Measurements from ENCODE around the gene IGFBP3.
"Not testable (repeated sequence)": the region's sequence is repeated elsewhere in the genome, so short reads cannot be mapped to it uniquely, and the experiment has no call there.

The IGFBP3 gene, protein sequence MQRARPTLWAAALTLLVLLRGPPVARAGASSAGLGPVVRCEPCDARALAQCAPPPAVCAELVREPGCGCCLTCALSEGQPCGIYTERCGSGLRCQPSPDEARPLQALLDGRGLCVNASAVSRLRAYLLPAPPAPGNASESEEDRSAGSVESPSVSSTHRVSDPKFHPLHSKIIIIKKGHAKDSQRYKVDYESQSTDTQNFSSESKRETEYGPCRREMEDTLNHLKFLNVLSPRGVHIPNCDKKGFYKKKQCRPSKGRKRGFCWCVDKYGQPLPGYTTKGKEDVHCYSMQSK

DNA sequence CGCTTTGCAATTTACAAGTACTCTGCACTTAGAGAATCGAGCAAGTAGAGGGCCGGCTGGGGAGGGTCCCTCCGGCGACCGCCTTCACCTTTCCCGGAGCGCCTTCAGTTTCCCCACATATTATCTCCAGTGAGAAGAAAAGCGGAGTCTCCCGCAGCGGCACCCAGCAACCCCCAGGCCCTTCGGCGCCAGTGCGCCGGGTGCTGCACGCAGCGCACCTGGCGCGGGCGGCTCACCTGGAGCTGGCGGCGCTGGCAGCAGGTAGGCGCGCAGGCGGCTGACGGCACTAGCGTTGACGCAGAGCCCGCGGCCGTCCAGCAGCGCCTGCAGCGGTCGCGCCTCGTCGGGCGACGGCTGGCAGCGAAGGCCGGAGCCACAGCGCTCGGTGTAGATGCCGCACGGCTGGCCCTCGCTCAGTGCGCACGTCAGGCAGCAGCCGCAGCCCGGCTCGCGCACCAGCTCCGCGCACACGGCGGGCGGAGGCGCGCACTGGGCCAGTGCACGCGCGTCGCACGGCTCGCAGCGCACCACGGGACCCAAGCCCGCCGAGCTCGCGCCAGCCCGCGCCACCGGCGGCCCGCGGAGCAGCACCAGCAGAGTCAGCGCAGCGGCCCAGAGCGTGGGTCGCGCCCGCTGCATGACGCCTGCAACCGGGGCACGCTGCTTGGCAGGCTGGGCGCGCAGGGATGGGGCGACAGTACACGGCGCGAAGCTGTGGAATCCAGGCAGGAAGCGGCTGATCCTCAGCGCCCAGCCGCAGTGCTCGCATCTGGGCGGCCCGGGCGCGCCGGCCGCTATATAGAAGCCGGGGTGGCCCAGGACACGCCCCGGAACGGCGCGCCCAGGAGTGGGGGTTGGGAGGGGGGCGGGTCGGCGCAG is at the start of gene IGFBP3:
TSS of gene IGFBP3 (minus strand) at position 771 of the 879 bp plus-strand sequence. CDS start at position 639, 132 bp downstream.
- peak; percentile 16 for DNase-seq (ENCODE audit: low spot score)

DNA sequence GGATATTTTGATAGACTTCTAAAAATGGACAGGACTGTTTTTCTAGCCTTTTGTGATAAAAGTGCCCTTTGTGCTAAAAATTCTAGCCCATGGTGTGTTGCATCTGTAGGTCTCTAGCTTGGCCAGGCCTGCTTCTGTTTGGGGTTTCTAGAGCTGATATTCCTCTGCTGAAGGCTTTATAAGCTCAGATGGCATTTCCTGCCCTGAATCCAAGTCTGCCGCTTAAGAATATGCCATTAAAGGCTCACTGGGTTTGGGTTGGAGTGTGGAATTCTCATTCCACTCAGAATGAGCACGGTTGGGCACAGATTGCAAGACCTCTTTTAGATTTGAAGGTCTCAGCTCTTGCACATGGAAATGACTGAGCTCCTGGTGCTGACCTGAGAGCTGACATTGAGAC is 49.4 kb upstream of the IGFBP3 start:
- DNase-seq (ENCODE audit: low spot score): no peak

DNA sequence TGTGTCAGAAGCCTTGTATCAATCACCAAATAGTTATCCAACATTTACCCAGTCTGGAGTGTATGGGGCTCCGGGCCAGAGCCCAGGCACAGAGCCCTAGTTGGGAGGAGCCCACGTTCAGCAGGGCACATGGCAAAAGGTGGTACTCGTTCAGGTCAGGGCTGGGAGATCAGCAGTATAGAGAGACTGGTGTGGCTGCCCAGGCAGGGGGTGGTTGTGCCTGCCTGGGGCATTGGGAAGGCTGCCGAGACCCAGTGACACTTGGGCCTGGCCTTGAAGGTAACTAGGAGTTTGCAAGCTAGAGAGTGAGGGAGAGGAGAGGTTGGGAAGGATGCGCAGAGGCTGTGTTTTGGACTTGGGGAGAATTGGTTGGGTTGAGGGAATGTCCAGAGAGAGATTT is 48.9 kb upstream of the IGFBP3 start:
- no peak for DNase-seq (ENCODE audit: low spot score)

DNA sequence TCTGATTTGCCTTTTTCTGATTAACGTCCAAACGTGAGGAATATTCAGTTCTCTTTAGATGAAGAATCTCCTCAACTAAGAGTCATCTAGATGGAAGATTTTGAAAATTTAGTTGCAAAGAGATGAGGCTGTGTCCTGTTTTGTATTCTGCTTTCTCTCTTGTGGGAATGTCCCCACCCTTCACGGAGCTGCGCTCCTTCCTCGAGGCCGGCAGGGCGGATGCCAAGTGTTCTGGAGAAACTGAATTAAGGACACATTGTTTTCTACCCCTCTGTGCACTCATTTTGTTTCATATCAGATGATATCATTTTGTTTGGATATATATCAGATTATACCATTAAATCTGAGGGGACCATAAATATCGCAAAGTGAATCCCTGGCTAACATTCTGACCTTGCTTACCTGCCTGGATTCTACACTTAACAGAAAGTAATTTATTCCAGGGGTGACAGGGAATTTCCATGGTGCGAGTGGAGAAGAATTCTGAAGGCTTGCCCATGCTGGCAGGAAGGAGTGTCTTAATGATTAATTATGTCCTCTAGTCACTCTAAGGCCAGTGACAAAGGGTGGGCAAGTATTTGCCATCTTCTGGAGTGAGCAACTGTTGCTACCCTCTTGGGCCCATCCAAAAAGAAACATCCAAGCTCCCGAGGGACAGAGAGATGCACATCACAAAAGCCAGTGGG is 47.9 kb upstream of the IGFBP3 start:
- DNase-seq (ENCODE audit: low spot score): no peak

DNA sequence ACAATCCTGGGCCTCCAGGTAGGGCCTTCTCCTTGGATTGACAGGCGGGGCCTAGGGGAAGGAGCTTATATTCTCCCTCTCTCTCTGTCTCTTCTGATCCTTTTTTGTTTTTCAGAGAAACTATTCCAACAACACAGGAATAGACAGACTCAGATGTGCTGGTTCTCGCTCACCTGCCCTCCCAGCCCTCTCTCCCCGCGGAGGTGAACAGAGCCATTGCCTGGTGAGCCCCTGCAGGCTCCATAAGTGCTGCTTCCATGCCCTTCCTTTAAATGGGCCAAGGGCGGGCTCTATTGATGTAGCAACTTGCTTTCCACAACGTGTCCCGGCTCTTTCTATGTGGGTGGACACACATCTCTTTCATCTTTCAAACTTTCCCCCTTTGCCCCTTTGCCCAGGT is 47.2 kb upstream of the IGFBP3 start:
- DNase-seq (ENCODE audit: low spot score): no peak

DNA sequence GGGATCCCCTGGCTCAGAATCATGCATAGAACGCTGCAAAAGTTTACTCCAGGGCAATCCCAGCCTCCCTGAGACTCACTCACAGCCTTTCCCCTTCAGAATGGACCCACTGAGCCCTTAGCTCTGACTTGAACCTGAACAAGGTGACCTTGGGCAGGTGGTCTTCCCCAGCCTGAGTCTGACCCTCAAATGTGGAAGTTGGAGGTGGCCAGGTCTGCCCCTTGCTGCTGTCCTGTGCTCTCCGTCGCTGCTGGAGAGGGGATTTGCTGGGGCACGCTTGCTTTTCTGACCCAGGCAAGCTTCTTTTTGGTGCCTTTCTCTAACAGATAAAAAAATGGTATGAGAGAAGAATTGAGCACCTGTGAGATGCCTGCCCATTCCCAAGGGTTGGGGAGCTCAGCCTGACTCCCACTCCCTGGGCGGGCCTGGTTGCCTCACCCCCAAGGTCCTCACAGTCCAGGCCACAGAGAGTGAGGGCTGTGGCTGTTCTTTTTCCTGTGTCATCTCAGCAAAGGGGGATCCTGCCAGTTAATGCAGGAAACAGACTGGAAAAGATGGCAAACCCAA is 46.6 kb upstream of the IGFBP3 start:
- no peak for DNase-seq (ENCODE audit: low spot score)

DNA sequence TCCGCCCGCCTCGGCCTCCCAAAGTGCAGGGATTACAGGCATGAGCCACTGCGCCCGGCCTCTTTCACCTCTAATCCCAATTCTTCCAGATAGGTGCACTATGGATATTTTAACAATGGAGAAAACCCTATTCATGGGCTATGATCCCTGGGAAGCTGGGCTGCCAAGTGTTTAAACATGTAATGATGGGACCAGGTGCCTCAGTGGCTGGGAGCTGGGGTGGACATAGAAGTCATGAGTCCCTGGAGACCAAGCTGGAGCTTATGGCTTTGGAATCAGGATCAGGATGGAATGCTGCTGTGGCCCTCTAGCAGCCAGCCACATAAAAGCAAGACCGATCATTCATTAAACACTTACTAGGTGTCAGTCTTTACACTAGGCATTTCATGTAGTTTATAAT is 41.8 kb upstream of the IGFBP3 start:
- DNase-seq (ENCODE audit: low spot score): no peak

DNA sequence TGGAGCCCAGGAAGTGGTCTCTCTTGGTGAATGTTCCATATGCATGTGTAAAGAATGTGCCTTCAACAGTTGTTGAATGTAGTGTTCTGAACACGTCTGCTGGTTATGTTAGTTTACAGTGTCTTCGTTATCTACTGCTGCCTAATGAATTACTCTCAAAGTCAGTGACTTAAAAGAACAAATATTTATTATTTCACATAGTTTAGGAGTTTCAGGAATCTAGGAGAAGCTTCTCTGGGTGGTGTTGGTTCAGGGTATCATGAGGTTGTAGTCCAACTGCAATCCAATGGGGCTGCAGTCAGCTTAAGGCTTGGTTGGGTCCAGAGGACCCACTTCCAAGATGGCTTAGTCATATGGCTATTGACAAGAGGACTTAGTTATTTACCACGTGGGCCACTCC is 36.6 kb upstream of the IGFBP3 start:
- no peak for DNase-seq (ENCODE audit: low spot score)

DNA sequence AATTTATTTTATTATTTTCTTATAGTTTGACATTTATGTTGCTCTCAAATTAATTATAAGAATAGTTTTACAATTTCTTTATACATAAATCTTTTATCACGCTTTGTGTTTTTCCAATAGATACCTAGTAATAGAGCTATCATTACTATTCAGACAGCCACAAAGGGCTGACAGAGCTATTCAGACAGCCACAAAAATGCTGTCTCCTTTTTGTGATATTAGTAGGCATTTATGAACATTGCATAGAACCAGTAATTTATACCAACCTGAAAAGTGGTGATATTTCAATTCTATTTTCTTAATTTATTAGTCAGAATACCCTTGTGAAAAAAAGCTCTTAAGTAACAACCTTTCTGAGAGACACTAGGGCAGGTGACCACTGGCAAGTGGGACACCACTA is 34.2 kb upstream of the IGFBP3 start:
- DNase-seq (ENCODE audit: low spot score): no peak

DNA sequence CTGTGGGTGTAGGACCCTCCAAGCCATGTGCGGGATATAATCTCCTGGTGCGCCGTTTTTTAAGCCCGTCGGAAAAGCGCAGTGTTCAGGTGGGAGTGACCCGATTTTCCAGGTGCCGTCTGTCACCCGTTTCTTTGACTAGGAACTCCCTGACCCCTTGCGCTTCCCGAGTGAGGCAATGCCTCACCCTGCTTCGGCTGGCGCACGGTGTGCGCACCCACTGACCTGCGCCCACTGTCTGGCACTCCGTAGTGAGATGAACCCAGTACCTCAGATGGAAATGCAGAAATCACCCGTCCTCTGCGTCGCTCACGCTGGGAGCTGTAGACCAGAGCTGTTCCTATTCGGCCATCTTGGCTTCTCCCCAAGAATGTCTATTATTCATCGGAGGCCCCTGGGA is 32.0 kb upstream of the IGFBP3 start:
- not testable (repeated sequence) for DNase-seq (ENCODE audit: low spot score)

DNA sequence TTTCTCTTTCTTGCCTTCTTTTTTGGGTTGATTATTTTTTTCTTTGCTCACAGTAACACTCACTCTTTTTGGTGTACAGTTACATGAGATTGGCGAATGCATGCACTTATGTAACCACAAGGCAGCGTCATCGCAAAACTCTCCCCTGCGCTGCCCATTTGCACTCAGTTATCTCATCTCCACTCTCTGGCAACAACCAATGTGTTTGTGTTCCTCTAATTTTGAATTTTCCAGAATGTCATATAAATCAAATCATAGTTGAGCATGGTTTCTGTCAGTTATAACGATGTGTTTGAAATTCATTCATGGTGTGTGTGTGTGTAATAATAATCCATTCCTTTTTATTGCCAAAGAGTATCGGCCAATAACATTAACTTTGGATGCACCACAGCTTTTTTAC is 23.0 kb upstream of the IGFBP3 start:
- DNase-seq (ENCODE audit: low spot score): no peak

DNA sequence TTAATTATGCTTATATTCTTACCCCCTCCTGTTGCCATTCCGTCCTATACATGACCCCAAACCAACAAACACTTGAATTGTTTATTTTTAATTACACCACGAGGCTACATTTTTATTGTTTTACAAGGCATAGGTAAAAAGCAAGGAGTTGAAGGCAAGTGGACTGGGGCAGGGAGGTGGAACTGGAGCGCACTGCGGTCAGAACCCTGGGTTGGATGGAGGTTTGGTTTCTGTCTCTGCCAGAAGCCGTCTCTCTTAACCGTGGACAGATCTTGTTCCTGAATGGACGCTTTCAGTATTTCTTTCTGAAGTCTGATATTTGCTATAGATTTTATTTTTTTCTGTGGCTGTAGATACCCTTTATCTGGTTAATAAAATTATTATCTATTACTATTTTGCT is 19.9 kb upstream of the IGFBP3 start:
- no peak for DNase-seq (ENCODE audit: low spot score)

DNA sequence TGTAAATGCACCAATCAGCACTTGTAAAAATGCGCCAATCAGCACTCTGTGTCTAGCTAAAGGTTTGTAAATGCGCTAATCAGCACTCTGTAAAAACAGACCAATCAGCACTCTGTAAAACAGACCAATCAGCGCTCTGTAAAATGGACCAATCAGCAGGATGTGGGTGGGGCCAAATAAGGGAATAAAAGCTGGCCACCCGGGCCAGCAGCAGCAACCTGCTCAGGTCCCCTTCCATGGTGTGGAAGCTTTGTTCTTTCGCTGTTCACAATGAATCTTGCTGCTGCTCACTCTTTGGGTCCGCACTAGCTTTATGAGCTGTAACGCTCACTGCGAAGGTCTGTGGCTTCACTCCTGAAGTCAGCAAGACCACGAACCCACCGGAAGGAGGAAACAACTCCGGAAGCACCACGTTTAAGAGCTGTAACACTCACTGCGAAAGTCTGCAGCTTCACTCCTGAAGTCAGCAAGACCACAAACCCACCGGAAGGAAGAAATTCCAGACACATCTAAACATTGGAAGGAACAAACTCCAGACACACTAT is 19.2 kb upstream of the IGFBP3 start:
- DNase-seq (ENCODE audit: low spot score): peak; percentile 35

DNA sequence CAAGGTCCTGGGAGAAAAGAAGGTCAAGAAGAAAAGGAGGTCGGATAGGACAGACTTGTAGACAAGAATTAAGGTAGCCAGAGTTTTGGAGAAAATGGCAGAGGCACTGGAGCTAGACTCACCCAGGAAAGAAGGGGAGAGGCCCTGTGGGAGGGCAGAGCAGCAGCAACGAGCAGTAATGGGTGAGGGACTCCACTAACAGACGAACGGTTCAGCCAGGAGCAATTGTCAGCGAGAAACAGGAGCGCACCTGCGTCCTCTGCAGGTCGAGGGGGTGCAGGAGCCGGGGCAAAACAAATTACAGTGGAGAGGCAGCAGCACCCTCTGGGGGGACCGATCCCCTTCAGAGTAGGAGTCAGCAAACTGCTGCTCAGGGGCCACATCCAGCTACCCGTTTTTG is 18.5 kb upstream of the IGFBP3 start:
- DNase-seq (ENCODE audit: low spot score): no peak

DNA sequence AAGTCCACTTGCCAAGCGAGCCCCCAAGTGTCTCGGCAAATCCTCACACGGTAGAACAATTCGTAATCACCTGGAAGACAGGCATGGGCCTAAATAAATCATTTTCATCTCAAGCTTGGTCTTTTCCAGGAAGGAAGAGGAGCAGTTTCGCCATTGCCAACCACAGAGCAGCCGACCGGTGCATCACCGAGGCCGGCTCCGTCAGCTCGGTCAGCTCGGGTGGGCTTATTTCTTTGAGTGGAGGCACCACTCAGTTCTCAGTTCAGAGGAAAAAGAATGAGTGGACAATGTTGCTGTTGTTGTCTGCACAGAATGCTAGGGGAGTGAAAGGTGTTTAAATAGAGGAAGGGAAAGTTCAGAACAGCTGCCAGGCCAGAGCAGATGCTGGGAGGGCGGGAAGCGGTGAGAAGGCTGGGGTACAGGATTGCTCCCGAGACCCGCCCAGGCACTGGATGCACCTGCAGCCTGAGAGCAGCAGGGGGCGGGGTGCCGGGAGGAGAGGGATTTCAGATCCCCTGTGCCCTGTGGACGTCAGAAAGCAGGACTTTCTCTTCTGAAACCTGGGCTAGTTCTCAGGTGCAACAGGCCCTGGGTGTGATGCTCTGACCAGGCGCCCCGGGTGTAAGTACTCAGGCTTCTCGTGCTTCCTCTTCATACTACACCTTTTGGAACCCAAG is 17.7 kb upstream of the IGFBP3 start:
- no peak for DNase-seq (ENCODE audit: low spot score)

DNA sequence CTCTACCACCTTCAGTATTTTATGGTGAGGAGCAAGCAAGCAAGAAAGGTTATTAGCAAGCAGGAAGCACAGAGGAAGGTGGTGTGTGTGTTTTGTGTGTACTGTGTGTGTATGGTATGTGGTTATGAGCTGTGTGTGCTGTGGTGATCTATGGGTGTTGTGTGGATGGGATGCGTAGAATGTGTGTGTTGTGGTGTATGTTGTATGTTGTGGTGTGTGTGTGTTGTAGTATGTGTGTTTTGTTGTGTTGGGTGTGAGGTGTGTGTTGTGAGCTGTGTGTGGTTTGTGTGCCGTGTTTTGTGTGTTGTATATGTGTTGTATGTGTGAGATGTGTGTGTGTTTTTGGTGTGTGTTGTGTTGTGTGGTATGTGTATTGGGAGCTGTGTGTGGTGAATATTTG is 16.8 kb upstream of the IGFBP3 start:
- DNase-seq (ENCODE audit: low spot score): no peak

DNA sequence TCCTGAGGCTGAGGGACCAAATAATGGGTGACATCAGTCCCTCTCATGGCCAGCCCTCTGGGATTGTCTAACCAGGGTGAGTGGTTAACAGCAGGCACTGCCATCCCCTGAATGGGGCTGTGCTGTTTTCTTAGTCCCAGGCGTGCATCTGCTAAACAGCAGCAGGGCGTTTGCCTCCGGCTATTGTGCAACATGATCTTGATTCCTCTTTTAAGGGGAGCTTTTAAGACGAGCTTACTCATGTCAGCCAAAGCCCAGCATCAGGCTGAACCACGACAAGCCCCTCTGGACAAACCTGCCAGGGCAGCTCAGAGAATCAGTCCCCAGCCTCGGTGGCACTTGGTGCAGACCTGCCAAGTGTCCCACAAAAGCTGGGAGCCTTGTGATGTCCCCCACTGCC is 16.2 kb upstream of the IGFBP3 start:
- DNase-seq (ENCODE audit: low spot score): no peak

DNA sequence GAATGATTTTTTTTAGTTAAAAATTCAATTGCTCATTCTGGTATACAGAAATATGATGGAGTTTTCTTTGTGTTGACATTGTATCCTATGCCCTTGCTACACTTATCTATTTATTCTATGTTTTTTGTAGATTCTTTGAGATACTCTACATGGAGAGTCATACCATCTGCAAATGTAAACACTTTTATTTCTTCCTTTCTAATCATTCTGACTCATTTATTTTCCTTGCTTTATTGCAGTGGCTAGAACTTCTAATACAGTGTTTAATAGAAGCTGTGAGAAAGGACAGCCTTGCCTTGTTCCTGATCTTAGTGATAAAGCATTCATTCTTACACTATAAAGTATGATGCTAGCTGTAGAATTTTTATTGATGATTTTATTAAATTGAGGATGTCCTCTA is 9.9 kb upstream of the IGFBP3 start:
- DNase-seq (ENCODE audit: low spot score): no peak

DNA sequence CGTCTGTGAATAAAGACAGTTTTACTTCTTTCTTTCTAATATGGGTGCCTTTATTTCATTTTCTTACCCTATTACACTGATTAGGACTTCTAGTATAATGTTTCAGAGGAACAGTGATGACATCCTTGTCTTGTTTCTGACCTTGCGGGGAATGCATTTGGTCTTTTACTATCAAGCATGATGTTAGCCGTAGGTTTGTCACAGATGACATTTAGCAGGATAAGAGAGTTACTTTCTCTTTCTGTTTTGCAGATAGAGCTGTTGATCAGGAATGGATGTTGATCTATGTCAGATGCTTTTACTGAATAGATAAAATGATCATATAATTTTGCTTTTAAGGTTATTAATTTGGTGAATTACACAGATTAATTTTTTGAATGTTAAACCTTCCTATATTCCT is 6.6 kb upstream of the IGFBP3 start:
- DNase-seq (ENCODE audit: low spot score): no peak

DNA sequence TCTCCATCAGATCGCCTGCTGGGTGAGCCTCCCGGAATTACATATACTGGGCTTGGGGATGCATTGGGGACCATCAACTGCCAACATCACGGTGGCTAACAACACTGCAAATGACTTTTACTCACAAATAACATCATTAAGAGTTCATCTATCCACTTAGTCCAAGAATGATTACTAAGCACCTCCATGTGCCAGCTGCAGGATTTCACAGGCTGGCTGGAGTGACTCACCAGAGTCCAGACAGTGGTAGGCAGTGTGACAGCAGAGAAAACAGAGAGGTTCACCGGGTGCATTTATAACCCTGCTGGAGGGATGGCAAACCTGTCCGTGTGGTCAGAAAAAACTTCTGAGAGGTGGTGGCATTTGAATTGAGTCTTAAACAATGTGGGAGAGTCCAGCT is 3.2 kb upstream of the IGFBP3 start:
- DNase-seq (ENCODE audit: low spot score): no peak

DNA sequence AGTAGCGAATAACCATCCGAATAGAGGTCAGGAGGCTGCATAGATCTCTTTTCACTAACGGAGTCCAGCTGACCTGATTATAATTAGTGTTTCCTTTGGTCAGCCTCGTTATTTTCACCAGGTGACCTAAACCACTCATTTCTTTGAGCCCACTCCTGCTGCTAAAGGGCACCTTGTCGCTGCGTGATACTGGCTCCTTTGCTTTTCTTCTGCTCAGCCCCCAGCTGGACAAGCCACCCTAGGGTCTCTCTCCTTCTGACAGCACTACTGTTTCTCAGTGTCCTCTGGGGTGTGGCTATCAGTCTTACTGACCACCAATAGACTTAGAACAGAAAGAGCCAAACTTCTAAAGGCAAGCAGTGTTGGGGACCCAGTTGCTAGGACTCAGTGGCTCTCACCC is 2.7 kb upstream of the IGFBP3 start:
- no peak for DNase-seq (ENCODE audit: low spot score)

DNA sequence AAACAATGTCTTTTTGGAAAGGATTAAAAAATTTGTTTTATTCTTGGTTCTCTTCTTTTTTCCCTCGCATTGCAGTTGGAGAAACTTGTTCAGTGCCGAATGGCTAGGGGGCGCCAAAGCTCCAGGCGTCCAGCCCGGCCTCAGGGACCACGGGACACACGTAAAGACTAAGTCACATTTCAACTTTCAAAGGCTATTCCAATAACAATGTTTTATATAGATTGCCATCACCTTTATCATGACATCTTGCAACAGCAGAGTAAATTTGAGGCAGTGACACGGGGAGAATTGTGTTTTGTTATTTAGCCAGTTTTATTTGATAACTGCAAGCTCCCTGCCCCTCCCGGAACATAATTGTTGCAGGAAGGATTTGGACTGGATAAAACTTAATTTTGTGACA is 2.2 kb upstream of the IGFBP3 start:
- peak; percentile 37 for DNase-seq (ENCODE audit: low spot score)

Data from CD4-positive, alpha-beta T cell treated with Interleukin-15 for 4 hours (primary cell).